ACC112 (cell line): ENCODE data around the gene KLK13.

Source experiments
- H2AFZ ChIP-seq: fragments of 200-600 bp; sonication (generic); one replicate; pipeline ENCODE4 v1.6.0; 2017; ENCODE audit warnings: antibody characterized with exemption, low read length; ENCODE audit not compliant: unreplicated experiment
- H3K27ac ChIP-seq: fragments of 200-600 bp; sonication (generic); 2 replicates; pipeline ENCODE4 v1.5.1; 2014; ENCODE audit warnings: low read depth, mild to moderate bottlenecking, antibody characterized with exemption, low read length, moderate library complexity
- H3K27me3 ChIP-seq: fragments of 200-600 bp; sonication (generic); 2 replicates; pipeline ENCODE4 v1.6.1; 2014; ENCODE audit warnings: mild to moderate bottlenecking, antibody characterized with exemption, low read length, moderate library complexity, mixed read lengths; ENCODE audit not compliant: insufficient read depth
- H3K36me3 ChIP-seq: fragments of 200-600 bp; sonication (generic); 2 replicates; pipeline ENCODE4 v1.6.1; 2016; ENCODE audit warnings: mild to moderate bottlenecking, antibody characterized with exemption, low read length, moderate library complexity, mixed read lengths; ENCODE audit not compliant: insufficient read depth
- H3K4me1 ChIP-seq: fragments of 200-600 bp; sonication (generic); one replicate; pipeline ENCODE4 v1.6.1; 2016; ENCODE audit warnings: low read length, mixed read lengths; ENCODE audit not compliant: insufficient read depth, unreplicated experiment, control insufficient read depth
- H3K4me3 ChIP-seq: fragments of 200-600 bp; sonication (generic); 2 replicates; pipeline ENCODE4 v1.5.1; 2014; ENCODE audit warnings: mild to moderate bottlenecking, low read depth, low read length
- H3K79me2 ChIP-seq: fragments of 200-600 bp; sonication (generic); one replicate; pipeline ENCODE4 v1.6.0; 2016; ENCODE audit warnings: low read length; ENCODE audit not compliant: control insufficient read depth, unreplicated experiment, insufficient read depth

KLK13 gene

GRCh38 chr19:51060973-51061372 lies 3.9 kb downstream of the KLK13 start:
- H3K27ac ChIP-seq = no peak overlapping the region
- H3K79me2 ChIP-seq = no peaks in the 10 kb centered on the region
- peaks cover 32% of the 10 kb centered on the region for H3K27me3 ChIP-seq
- no peaks in the 10 kb centered on the region for H3K4me1 ChIP-seq
- no peak overlapping the region for H3K4me3 ChIP-seq
- H3K36me3 ChIP-seq = no peaks in the 10 kb centered on the region
- no peak overlapping the region for H2AFZ ChIP-seq

- Histone ChIP-seq H3K27me3 (peaks cover 34% of the 10 kb centered on the region), H3K4me1 (no peaks in the 10 kb centered on the region), H3K36me3 (no peaks in the 10 kb centered on the region), H3K79me2 (no peaks in the 10 kb centered on the region), H3K4me3 (no peak overlapping the region), H3K27ac (no peak overlapping the region), H2AFZ (no peak overlapping the region)
Observed at GRCh38 chr19:51060336-51060735, 4.6 kb downstream of the KLK13 start.

GRCh38 chr19:51059715-51060114 lies 5.2 kb downstream of the KLK13 start:
- H3K36me3 ChIP-seq = no peaks in the 10 kb centered on the region
- no peaks in the 10 kb centered on the region for H3K4me1 ChIP-seq
- H3K27ac ChIP-seq = no peak overlapping the region
- H3K4me3 ChIP-seq = no peak overlapping the region
- H2AFZ ChIP-seq = no peak overlapping the region
- no peaks in the 10 kb centered on the region for H3K79me2 ChIP-seq
- H3K27me3 ChIP-seq = peaks cover 31% of the 10 kb centered on the region

DNA sequence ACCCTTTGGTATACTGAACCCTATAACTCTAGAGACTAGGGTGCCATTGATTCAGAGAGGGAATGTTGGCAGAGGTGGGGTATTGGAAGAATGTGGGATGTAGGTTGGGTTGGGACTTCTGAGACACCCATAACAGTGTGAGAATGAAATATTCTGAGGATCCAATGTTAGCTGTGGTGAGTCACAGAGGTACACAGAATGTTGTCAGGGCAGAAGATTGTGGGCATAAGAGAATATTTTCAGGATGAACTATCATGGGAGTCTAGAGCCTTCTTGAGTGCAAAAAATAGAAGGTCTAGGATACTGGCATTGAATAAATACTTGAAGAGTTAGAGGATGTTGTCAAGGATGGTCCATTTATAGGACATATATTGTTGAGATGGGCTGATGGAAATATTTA lies 9.0 kb downstream of the KLK13 start:
- H3K36me3 ChIP-seq = no peaks in the 10 kb centered on the region
- no peak overlapping the region for H3K27ac ChIP-seq
- H3K4me1 ChIP-seq = no peaks in the 10 kb centered on the region
- peaks cover 36% of the 10 kb centered on the region for H3K27me3 ChIP-seq
- H3K79me2 ChIP-seq = no peaks in the 10 kb centered on the region
- H2AFZ ChIP-seq = no peak overlapping the region
- no peak overlapping the region for H3K4me3 ChIP-seq

DNA sequence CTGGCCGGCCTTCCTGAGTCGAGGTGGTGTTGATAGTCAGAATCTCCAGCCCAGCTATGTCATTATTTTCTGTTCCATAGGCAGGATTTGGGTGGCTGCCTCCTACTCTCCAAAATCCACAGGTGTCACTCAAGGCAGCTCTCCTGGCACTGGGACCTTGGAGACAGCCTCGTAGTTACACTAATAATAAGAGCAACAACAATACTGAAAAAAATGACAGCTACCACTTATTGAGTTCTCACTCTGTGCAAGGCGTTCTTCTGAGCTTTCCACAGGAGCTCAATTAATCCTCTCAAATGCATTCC lies 17.9 kb downstream of the KLK13 start:
- no peak overlapping the region for H3K4me3 ChIP-seq
- H3K79me2 ChIP-seq = no peaks in the 10 kb centered on the region
- no peak overlapping the region for H3K27ac ChIP-seq
- no peak overlapping the region for H2AFZ ChIP-seq
- no peaks in the 10 kb centered on the region for H3K4me1 ChIP-seq
- H3K27me3 ChIP-seq = peaks cover 16% of the 10 kb centered on the region
- no peaks in the 10 kb centered on the region for H3K36me3 ChIP-seq

DNA sequence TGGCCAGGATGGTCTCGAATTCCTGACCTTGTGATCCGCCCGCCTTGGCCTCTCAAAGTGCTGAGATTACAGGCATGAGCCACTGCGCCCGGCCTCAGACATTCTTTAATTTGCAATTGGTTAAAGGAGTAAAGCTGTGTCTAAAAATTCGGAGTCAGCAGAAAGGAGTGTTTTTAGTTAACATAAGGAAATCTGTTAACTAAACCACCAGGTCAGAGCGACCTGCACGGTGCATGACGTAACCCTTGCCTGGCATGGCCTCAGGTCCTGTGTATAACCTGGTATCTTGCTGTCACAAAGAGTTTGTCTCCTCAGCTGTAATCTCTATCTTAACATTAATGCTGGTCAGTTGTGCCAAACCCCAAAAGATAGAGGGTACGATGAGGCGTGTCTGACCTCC lies 20.6 kb downstream of the KLK13 start:
- Histone ChIP-seq H2AFZ (no peak overlapping the region), H3K4me3 (no peak overlapping the region), H3K79me2 (no peaks in the 10 kb centered on the region), H3K27ac (no peak overlapping the region), H3K27me3 (peaks cover 14% of the 10 kb centered on the region), H3K4me1 (no peaks in the 10 kb centered on the region), H3K36me3 (no peaks in the 10 kb centered on the region)

GRCh38 chr19:51043497-51043896 lies 21.4 kb downstream of the KLK13 start:
- H3K4me3 ChIP-seq = no peak overlapping the region
- no peaks in the 10 kb centered on the region for H3K4me1 ChIP-seq
- H3K27ac ChIP-seq = no peak overlapping the region
- no peaks in the 10 kb centered on the region for H3K79me2 ChIP-seq
- no peaks in the 10 kb centered on the region for H3K36me3 ChIP-seq
- peaks cover 14% of the 10 kb centered on the region for H3K27me3 ChIP-seq
- no peak overlapping the region for H2AFZ ChIP-seq

- no peaks in the 10 kb centered on the region for H3K4me1 ChIP-seq
- H3K4me3 ChIP-seq = no peak overlapping the region
- H3K27me3 ChIP-seq = 0 out of 2 replicates have a peak, but pooled peaks cover under 1% of the 10 kb centered on the region
- H3K36me3 ChIP-seq = no peaks in the 10 kb centered on the region
- no peak overlapping the region for H2AFZ ChIP-seq
- H3K27ac ChIP-seq = no peak overlapping the region
- no peaks in the 10 kb centered on the region for H3K79me2 ChIP-seq
Observed at GRCh38 chr19:51040151-51040550, 24.7 kb downstream of the KLK13 start.

- Histone ChIP-seq H3K4me3 (no peak overlapping the region), H3K27ac (no peak overlapping the region), H3K36me3 (no peaks in the 10 kb centered on the region), H3K4me1 (no peaks in the 10 kb centered on the region), H2AFZ (no peak overlapping the region), H3K79me2 (no peaks in the 10 kb centered on the region), H3K27me3 (0 out of 2 replicates have a peak, but pooled peaks cover 6% of the 10 kb centered on the region)
Observed at GRCh38 chr19:51036519-51036918, 28.4 kb downstream of the KLK13 start.

DNA sequence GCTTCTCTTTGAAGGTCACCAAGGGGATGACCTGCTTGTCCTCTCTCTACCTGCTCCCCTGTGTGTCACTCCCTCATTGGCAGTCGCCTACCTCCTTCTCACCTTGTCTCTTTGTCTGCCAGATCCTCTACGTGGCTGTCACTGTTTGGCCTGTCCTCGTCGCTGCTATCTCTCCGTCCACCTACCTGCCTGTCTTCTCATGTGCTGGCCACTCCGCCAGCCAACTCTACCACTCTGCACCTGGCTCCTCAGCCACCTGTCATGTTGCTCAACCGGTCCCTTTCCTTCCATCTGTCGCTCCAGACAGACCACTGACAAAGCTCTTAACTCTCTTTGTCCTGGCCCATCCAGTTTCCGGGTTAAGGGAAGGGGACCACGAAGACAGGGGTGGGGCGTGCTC lies 30.2 kb downstream of the KLK13 start, which contains the start of gene KLK12:
Gene KLK12, minus strand, starts transcription at position 299 of the 400 bp plus-strand sequence. CDS start 381 bp downstream, outside the sequence.
- Histone ChIP-seq H2AFZ (no peak within 1 kb of the TSS), H3K4me1 (no peaks in the 10 kb centered on the region), H3K27me3 (0 out of 2 replicates have a peak, but pooled peaks cover 6% of the 10 kb centered on the region), H3K79me2 (no peaks in the 10 kb centered on the region), H3K27ac (no peak within 1 kb of the TSS), H3K4me3 (no peak within 1 kb of the TSS), H3K36me3 (no peaks in the 10 kb centered on the region)

DNA sequence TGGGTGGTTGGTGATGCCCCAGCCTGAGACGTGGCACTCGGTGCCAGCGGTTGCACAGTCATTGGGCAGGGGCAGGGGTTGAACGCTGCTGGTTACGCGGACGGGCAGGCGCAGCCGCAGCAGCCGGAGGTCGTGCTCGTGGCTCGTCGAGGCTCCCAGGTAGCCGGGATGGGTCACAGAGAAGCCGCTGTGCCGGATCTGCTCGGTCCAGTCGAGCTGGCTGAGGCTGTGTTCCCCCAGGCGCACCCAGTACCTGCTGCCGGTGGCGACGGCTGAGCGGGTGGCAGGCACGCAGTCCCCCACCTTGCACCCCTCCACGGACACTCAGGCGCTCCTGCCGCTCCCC lies 33.0 kb downstream of the KLK13 start:
- Histone ChIP-seq H3K36me3 (no peaks in the 10 kb centered on the region), H3K27ac (no peak overlapping the region), H3K4me3 (no peak overlapping the region), H3K79me2 (no peaks in the 10 kb centered on the region), H2AFZ (no peak overlapping the region), H3K27me3 (peaks cover 20% of the 10 kb centered on the region), H3K4me1 (no peaks in the 10 kb centered on the region)
